Measurements from ENCODE around the gene EPS8L2.

Gene EPS8L2

DNA sequence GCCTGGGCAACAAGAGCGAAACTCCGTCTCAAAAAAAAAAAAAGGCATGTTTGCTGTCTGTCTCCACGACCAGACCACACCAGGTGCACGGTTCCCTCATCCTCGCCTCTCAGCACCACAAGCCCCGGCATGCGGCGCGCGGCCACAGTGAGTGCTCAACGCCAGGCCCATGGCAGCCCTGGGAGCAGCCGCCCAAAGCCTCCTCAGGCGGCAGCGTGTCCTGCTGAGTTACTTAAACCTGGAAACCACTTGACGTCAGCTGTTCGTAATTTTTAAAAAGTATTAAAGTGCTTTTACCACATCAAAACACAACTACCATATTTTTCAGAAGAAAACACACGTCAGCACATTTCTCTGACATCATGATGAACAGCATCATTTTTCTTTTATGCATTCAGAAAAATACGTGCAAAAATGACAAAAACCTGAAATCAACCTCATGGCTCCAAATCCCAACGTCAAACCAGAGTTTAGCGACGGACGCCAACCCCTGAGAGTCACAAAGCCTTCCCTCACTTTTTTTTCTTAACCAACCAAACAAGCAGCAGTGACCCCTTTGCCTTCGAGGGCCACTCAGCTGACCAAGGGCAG, 13.1 kb upstream of the EPS8L2 start:
- peak overlapping the region; percentile 85 for H3K4me3 ChIP-seq (ENCODE audit: low read depth, low read length)
- ChIA-PET POLR2A (interaction anchor here (0.6 kb wide), 1 partner anchor 126 kb away, joined by 3 read pairs; no protein-coding TSS in a partner anchor), CTCF (interaction anchor here (1.1 to 17.1 kb wide), 3 partner anchors 10 to 31 kb away, joined by 3 to 198 read pairs (median 3); no protein-coding TSS in a partner anchor)
- TF ChIP-seq, protein P1, sequence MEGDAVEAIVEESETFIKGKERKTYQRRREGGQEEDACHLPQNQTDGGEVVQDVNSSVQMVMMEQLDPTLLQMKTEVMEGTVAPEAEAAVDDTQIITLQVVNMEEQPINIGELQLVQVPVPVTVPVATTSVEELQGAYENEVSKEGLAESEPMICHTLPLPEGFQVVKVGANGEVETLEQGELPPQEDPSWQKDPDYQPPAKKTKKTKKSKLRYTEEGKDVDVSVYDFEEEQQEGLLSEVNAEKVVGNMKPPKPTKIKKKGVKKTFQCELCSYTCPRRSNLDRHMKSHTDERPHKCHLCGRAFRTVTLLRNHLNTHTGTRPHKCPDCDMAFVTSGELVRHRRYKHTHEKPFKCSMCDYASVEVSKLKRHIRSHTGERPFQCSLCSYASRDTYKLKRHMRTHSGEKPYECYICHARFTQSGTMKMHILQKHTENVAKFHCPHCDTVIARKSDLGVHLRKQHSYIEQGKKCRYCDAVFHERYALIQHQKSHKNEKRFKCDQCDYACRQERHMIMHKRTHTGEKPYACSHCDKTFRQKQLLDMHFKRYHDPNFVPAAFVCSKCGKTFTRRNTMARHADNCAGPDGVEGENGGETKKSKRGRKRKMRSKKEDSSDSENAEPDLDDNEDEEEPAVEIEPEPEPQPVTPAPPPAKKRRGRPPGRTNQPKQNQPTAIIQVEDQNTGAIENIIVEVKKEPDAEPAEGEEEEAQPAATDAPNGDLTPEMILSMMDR (IDR thresholded peaks at IDR 0.05; ENCODE audit: insufficient read depth, low read length, missing control alignments) = no peak
- no peak for DNase-seq (ENCODE audit: low read depth, low spot score)

GRCh38 chr11:693415-693831, 12.6 kb upstream of the EPS8L2 start:
- no peak for DNase-seq (ENCODE audit: low read depth, low spot score)
- TF ChIP-seq, protein P1 (IDR thresholded peaks at IDR 0.05; ENCODE audit: insufficient read depth, low read length, missing control alignments) = no peak

GRCh38 chr11:693887-694562, 12.0 kb upstream of the EPS8L2 start:
- CTCF ChIA-PET = interaction anchor here (1.4 to 17.1 kb wide), 2 partner anchors 30 to 32 kb away, joined by 4 to 198 read pairs; no protein-coding TSS in a partner anchor
- TF ChIP-seq, protein P1 (IDR thresholded peaks at IDR 0.05; ENCODE audit: insufficient read depth, low read length, missing control alignments) = no peak
- POLR2A ChIA-PET = interaction anchor here (0.6 kb wide), 1 partner anchor 127 kb away, joined by 3 read pairs; no protein-coding TSS in a partner anchor
- no peak for DNase-seq (ENCODE audit: low read depth, low spot score)
- H3K4me3 ChIP-seq (ENCODE audit: low read depth, low read length) = peak overlapping the region; percentile 85

More at GRCh38 chr11:693415-693831, 12.6 kb upstream of the EPS8L2 start:
- peak overlapping the region; percentile 85 for H3K4me3 ChIP-seq (ENCODE audit: low read depth, low read length)
- CTCF ChIA-PET = interaction anchor here (17.1 kb wide), 1 partner anchor 31 kb away, joined by 198 read pairs; no protein-coding TSS in a partner anchor
- POLR2A ChIA-PET = interaction anchor here (0.6 kb wide), 1 partner anchor 127 kb away, joined by 3 read pairs; no protein-coding TSS in a partner anchor

DNA sequence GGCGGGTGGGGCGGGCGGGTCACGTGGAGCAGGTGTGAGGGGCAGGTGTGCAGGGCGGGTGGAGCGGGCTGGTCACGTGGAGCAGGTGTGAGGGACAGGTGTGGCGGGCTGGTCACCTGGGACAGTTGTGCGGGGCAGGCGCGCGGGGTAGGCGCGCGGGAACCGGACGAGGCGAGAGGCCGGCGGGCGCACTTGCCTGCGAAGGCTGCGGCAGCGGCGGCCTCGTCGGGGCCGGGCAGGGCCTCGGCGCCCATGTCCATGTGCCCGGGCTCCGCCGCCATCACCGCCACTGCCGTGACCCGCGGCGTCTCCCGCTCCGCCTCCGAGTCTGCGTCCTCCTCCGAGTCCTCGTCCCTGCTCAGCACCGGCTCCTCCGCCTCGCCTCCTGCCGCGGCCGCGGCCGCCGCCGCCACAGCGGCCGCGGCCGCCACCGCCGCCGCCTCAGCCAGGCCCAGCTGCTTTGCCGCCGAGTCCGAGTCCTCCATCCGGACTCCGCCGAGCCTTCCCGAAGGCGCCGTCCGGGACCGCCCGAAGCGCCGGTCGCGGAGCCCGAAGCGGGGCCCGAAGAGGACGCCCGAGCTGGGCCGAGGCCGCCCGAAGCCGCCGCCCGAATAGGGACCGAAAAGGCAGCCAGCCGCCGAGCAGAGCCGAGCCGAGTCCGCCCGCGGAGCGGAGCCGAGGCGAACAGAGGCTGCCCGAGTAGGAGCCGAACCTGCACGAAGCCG, 11.3 kb upstream of the EPS8L2 start, which contains the start of gene DEAF1:
Gene DEAF1, minus strand, starts transcription at position 660 of the 725 bp plus-strand sequence. Its CDS starts 175 bp downstream, at position 485.
- CTCF ChIA-PET = interaction anchor here (1.4 to 17.1 kb wide), 2 partner anchors 30 to 33 kb away, joined by 4 to 198 read pairs; no protein-coding TSS in a partner anchor
- peak within 1 kb of the TSS; percentile 85 for H3K4me3 ChIP-seq (ENCODE audit: low read depth, low read length)
- DNase-seq (ENCODE audit: low read depth, low spot score) = peak; percentile 79
- POLR2A ChIA-PET = interaction anchor here (0.8 to 1.5 kb wide), 2 partner anchors 12 to 18 kb away, joined by 3 to 9 read pairs; partner anchors contain the start of gene EPS8L2
- TF ChIP-seq, protein P1 (IDR thresholded peaks at IDR 0.05; ENCODE audit: insufficient read depth, low read length, missing control alignments) = no peak

- DNase-seq (ENCODE audit: low read depth, low spot score) = no peak
- CTCF ChIA-PET = interaction anchor here (1.4 to 17.1 kb wide), 2 partner anchors 29 to 33 kb away, joined by 4 to 198 read pairs; no protein-coding TSS in a partner anchor
- H3K4me3 ChIP-seq (ENCODE audit: low read depth, low read length) = peak overlapping the region; percentile 85
- POLR2A ChIA-PET = interaction anchor here (0.8 to 1.5 kb wide), 3 partner anchors 12 to 53 kb away, joined by 3 to 9 read pairs (median 3); partner anchors contain the start of gene EPS8L2
- TF ChIP-seq, protein P1 (IDR thresholded peaks at IDR 0.05; ENCODE audit: insufficient read depth, low read length, missing control alignments) = no peak
Measured at GRCh38 chr11:695288-695537, 10.8 kb upstream of the EPS8L2 start.
